ENCODE measurements around the gene RBMS2.

GRCh38 chr12:56600753-56601152, 79.1 kb downstream of the RBMS2 start:
- no peak for TF ChIP-seq CTCF (IDR thresholded peaks at IDR 0.05)
- TF ChIP-seq ZFX (IDR thresholded peaks at IDR 0.05; ENCODE audit: borderline replicate concordance) = no peak
